ENCODE measurements around the gene AATK. TPM values are rescaled to one million over a fixed set of nuclear protein-coding genes. Genes with fewer than 3 reads are reported as not detected.

Gene AATK
- total RNA-seq, 1 experiment from 2014 or later, result 4.4 TPM

DNA sequence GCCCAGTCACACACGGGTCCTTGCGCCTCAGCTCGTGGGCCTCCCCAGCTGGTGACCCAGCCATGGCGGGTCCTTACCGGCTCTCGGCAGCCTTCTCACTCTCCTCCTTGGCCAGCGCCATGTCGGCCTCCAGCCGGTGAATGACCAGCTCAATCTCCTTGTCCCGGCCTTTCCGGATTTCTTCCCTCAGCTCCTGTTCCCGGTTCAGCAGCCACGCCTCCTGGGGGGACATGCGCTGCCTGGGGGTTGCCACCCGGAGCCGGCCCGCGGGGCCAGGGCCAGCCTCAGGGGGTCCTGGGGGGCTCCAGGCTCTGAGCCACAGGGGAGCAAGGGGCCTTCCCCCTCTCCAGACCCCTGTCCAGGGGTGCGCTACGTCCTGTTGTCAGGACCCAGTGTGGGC is 25.1 kb upstream of the AATK start:
- RAD21 ChIA-PET (ENCODE audit: low non-redundant PET in 1 of 2, low total read pairs in 2 of 2, uncharacterized antibody in 2 of 2, unreplicated experiment in 2 of 2), result no interaction called here
- H3K27ac ChIP-seq (ENCODE audit: low read depth, low read length), result no peak overlapping the region
- intact Hi-C loops (cut with micrococcal nuclease), result no loop called here
- TF ChIP-seq EZH2 (IDR thresholded peaks at IDR 0.05) (no peak), RAD21 (IDR thresholded peaks at IDR 0.05; ENCODE audit: low read depth) (no peak), CEBPB (IDR thresholded peaks at IDR 0.05; ENCODE audit: low read depth) (no peak), TCF7L2 (IDR thresholded peaks at IDR 0.05; ENCODE audit: borderline replicate concordance, extremely low read depth, insufficient read depth, insufficient read length) (no peak), CBX3 (IDR thresholded peaks at IDR 0.05; ENCODE audit: low read depth) (no peak), FOSL1 (IDR thresholded peaks at IDR 0.05; ENCODE audit: low read depth) (no peak), SIN3A (IDR thresholded peaks at IDR 0.05; ENCODE audit: low read depth) (no peak), JUND (IDR thresholded peaks at IDR 0.05) (no peak), ZFX (IDR thresholded peaks at IDR 0.05) (no peak), EGR1 (IDR thresholded peaks at IDR 0.05; ENCODE audit: low read depth) (no peak), EZH2phosphoT487 (IDR thresholded peaks at IDR 0.05; ENCODE audit: borderline replicate concordance) (no peak), SP1 (IDR thresholded peaks at IDR 0.05; ENCODE audit: low read depth) (no peak), ZNF274 (IDR thresholded peaks at IDR 0.05; ENCODE audit: low read depth, low read length) (no peak), YY1 (IDR thresholded peaks at IDR 0.05; ENCODE audit: extremely low read depth, insufficient replicate concordance, low read depth, low read length) (no peak), ELF1 (IDR thresholded peaks at IDR 0.05; ENCODE audit: borderline replicate concordance, low read depth) (no peak), SRF (IDR thresholded peaks at IDR 0.05; ENCODE audit: low read depth) (no peak), POLR2A (IDR thresholded peaks at IDR 0.05; ENCODE audit: borderline replicate concordance, extremely low read depth, insufficient read depth, insufficient read length) (no peak)
- TF ChIP-seq, protein P1, sequence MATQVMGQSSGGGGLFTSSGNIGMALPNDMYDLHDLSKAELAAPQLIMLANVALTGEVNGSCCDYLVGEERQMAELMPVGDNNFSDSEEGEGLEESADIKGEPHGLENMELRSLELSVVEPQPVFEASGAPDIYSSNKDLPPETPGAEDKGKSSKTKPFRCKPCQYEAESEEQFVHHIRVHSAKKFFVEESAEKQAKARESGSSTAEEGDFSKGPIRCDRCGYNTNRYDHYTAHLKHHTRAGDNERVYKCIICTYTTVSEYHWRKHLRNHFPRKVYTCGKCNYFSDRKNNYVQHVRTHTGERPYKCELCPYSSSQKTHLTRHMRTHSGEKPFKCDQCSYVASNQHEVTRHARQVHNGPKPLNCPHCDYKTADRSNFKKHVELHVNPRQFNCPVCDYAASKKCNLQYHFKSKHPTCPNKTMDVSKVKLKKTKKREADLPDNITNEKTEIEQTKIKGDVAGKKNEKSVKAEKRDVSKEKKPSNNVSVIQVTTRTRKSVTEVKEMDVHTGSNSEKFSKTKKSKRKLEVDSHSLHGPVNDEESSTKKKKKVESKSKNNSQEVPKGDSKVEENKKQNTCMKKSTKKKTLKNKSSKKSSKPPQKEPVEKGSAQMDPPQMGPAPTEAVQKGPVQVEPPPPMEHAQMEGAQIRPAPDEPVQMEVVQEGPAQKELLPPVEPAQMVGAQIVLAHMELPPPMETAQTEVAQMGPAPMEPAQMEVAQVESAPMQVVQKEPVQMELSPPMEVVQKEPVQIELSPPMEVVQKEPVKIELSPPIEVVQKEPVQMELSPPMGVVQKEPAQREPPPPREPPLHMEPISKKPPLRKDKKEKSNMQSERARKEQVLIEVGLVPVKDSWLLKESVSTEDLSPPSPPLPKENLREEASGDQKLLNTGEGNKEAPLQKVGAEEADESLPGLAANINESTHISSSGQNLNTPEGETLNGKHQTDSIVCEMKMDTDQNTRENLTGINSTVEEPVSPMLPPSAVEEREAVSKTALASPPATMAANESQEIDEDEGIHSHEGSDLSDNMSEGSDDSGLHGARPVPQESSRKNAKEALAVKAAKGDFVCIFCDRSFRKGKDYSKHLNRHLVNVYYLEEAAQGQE (IDR thresholded peaks at IDR 0.05; ENCODE audit: low read depth), result no peak
- TF ChIP-seq, protein P2, sequence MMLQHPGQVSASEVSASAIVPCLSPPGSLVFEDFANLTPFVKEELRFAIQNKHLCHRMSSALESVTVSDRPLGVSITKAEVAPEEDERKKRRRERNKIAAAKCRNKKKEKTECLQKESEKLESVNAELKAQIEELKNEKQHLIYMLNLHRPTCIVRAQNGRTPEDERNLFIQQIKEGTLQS (IDR thresholded peaks at IDR 0.05), result no peak
- TF ChIP-seq, protein P3, sequence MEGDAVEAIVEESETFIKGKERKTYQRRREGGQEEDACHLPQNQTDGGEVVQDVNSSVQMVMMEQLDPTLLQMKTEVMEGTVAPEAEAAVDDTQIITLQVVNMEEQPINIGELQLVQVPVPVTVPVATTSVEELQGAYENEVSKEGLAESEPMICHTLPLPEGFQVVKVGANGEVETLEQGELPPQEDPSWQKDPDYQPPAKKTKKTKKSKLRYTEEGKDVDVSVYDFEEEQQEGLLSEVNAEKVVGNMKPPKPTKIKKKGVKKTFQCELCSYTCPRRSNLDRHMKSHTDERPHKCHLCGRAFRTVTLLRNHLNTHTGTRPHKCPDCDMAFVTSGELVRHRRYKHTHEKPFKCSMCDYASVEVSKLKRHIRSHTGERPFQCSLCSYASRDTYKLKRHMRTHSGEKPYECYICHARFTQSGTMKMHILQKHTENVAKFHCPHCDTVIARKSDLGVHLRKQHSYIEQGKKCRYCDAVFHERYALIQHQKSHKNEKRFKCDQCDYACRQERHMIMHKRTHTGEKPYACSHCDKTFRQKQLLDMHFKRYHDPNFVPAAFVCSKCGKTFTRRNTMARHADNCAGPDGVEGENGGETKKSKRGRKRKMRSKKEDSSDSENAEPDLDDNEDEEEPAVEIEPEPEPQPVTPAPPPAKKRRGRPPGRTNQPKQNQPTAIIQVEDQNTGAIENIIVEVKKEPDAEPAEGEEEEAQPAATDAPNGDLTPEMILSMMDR (IDR thresholded peaks at IDR 0.05 in 2 of 3, conservative IDR thresholded peaks at IDR 0.05 in 1 of 3; ENCODE audit: borderline replicate concordance in 1 of 3, insufficient read depth in 1 of 3, low read depth in 2 of 3, low read length in 2 of 3), result no peak
- ATAC-seq (no peak), DNase-seq (ENCODE audit: low read depth, low spot score) (no peak)
- peaks cover 0 to 3% of the 10 kb centered on the region in 2 experiments; a peak in 1 of 4 replicates for H3K36me3 ChIP-seq (ENCODE audit: control insufficient read depth in 1 of 2, insufficient read depth in 2 of 2, low read length in 2 of 2)
- CTCF ChIA-PET, result no interaction called here
- H3K4me1 ChIP-seq (ENCODE audit: control insufficient read depth in 1 of 2, insufficient read depth in 2 of 2, low read length in 2 of 2), result no peaks in the 10 kb centered on the region
- H3K4me2 ChIP-seq (ENCODE audit: low read length), result no peak overlapping the region
- H3K4me3 ChIP-seq (replicated peaks in 1 of 2; ENCODE audit: low read depth in 1 of 2, low read length in 2 of 2), result no peak overlapping the region
- H3K9ac ChIP-seq (ENCODE audit: low read length), result no peak overlapping the region
- H3K79me2 ChIP-seq (ENCODE audit: insufficient read depth, low read length), result no peaks in the 10 kb centered on the region
- H4K20me1 ChIP-seq (ENCODE audit: insufficient read depth), result no peaks in the 10 kb centered on the region
- POLR2A ChIA-PET, result no interaction called here
- H3K9me2 ChIP-seq (ENCODE audit: insufficient read depth), result no peaks in the 10 kb centered on the region
- H3K9me3 ChIP-seq (ENCODE audit: control insufficient read depth in 1 of 2, insufficient read depth in 1 of 2, low read depth in 1 of 2, low read length in 2 of 2), result no peaks in the 10 kb centered on the region
- H2AFZ ChIP-seq (ENCODE audit: low read depth, low read length, poor library complexity, severe bottlenecking), result no peak overlapping the region
- H3K27me3 ChIP-seq (ENCODE audit: insufficient read depth, low read length), result no peaks in the 10 kb centered on the region
- BruUV-seq (replicated peaks), result TSS peak; percentile 24

All from HCT116 (cell line).